HK-2 (cell line): ENCODE measurements around the gene UROC1.

ENCODE experiments used
- DNase-seq: peaks from one replicate; pipeline ENCODE4 v3.0.0-alpha.2; 2018; ENCODE audit not compliant: unreplicated experiment

Gene UROC1

GRCh38 chr3:126460381-126460780, 57.2 kb downstream of the UROC1 start:
- no peak for DNase-seq

GRCh38 chr3:126459763-126460127, 57.8 kb downstream of the UROC1 start:
- no peak for DNase-seq

- DNase-seq = no peak
Observed at GRCh38 chr3:126459111-126459762, 58.3 kb downstream of the UROC1 start.

GRCh38 chr3:126456766-126457388, 60.7 kb downstream of the UROC1 start:
- DNase-seq = no peak

- no peak for DNase-seq
Observed at GRCh38 chr3:126456211-126456610, 61.4 kb downstream of the UROC1 start.

GRCh38 chr3:126454437-126455198, 63.0 kb downstream of the UROC1 start:
- DNase-seq = no peak

- no peak for DNase-seq
Observed at GRCh38 chr3:126454025-126454424, 63.5 kb downstream of the UROC1 start.

- DNase-seq = no peak
Observed at GRCh38 chr3:126452213-126452612, 65.4 kb downstream of the UROC1 start.

- no peak for DNase-seq
Observed at GRCh38 chr3:126451511-126451910, 66.1 kb downstream of the UROC1 start.

GRCh38 chr3:126450744-126451143, 66.8 kb downstream of the UROC1 start:
- DNase-seq = no peak

- no peak for DNase-seq
Observed at GRCh38 chr3:126450219-126450618, 67.4 kb downstream of the UROC1 start.

- no peak for DNase-seq
Observed at GRCh38 chr3:126449621-126450051, 67.9 kb downstream of the UROC1 start.

- DNase-seq = no peak
Observed at GRCh38 chr3:126448893-126449180, 68.7 kb downstream of the UROC1 start.

- no peak for DNase-seq
Observed at GRCh38 chr3:126448136-126448892, 69.3 kb downstream of the UROC1 start.

GRCh38 chr3:126447456-126448106, 70.0 kb downstream of the UROC1 start:
- DNase-seq = no peak

- no peak for DNase-seq
Observed at GRCh38 chr3:126446791-126447190, 70.8 kb downstream of the UROC1 start.

- DNase-seq = no peak
Observed at GRCh38 chr3:126446301-126446700, 71.3 kb downstream of the UROC1 start.

- no peak for DNase-seq
Observed at GRCh38 chr3:126445506-126445905, 72.1 kb downstream of the UROC1 start.

GRCh38 chr3:126442856-126443242, 74.7 kb downstream of the UROC1 start:
- no peak for DNase-seq

- DNase-seq = no peak
Observed at GRCh38 chr3:126442094-126442855, 75.3 kb downstream of the UROC1 start.

GRCh38 chr3:126441256-126441880, 76.2 kb downstream of the UROC1 start:
- no peak for DNase-seq
